ENCODE data around the gene SPO11. TPM values are rescaled to one million over a fixed set of nuclear protein-coding genes. Genes with fewer than 3 reads are reported as not detected.
A peak's percentile ranks its signal among the peaks of the same experiment; 100 is the strongest.

SPO11 gene
- total and polyA plus RNA-seq, 2 of the 8 experiments (the other 6 are each of a cell fraction or from before 2014, with no cell fraction given): not detected

DNA sequence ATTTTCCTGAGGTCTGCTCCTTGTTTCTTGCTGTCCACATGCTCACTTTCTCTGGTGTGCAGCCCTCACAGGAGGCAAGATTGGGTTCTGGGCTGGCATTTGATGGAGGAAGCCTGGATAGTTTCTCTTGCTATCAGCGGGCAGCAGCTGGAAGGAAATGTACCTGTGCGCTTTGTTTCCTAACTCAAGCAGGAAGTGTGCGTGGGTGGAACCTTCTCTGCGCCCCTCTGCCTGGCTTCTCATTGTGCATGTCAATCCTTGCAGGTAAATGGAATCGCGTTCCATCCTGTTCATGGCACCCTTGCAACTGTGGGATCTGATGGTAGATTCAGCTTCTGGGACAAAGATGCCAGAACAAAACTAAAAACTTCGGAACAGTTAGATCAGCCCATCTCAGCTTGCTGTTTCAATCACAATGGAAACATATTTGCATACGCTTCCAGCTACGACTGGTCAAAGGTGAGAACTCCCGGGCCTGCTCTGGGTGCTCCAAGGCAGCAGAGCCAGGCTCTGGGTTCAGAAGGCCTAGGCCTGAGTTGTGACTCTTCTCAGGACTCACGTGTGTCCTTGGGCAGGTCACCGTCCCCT, 44.8 kb downstream of the SPO11 start:
- Histone ChIP-seq H2BK15ac (ENCODE audit: low read length) (no peak overlapping the region), H3K56ac (replicated peaks; ENCODE audit: insufficient read length, low read depth, low read length) (no peak overlapping the region), H2AFZ (ENCODE audit: low read length) (no peak overlapping the region), H3K79me1 (ENCODE audit: low read depth, low read length) (0 out of 2 replicates have a peak, but pooled peaks cover 3% of the 10 kb centered on the region), H2AK5ac (ENCODE audit: low read depth, low read length) (no peak overlapping the region), H3K79me2 (ENCODE audit: control insufficient read depth in 1 of 2, insufficient read depth in 2 of 2, low read length in 2 of 2) (no peaks in the 10 kb centered on the region), H3K4me3 (ENCODE audit: extremely low read depth in 1 of 4, insufficient read depth in 2 of 4, low read depth in 3 of 4, low read length in 4 of 4) (no peak overlapping the region), H3K23me2 (ENCODE audit: low read depth, low read length) (no peaks in the 10 kb centered on the region), H3K4ac (replicated peaks; ENCODE audit: insufficient read length, low read depth, low read length) (no peak overlapping the region), H2BK20ac (ENCODE audit: low read length) (no peak overlapping the region), H2BK12ac (ENCODE audit: low read depth, low read length) (no peak overlapping the region), H4K20me1 (replicated peaks in 1 of 2; ENCODE audit: control insufficient read depth in 1 of 2, insufficient read depth in 2 of 2, low read length in 2 of 2) (peaks cover 2% of the 10 kb centered on the region in 2 experiments), H3K4me2 (ENCODE audit: insufficient read depth in 1 of 2, low read depth in 2 of 2, low read length in 2 of 2) (no peak overlapping the region), H4K8ac (ENCODE audit: extremely low read depth, insufficient read depth, low read length) (no peak overlapping the region), H3K14ac (ENCODE audit: insufficient read length) (no peak overlapping the region), H2BK5ac (ENCODE audit: low read depth, low read length) (no peak overlapping the region), H3K36me3 (ENCODE audit: control insufficient read depth in 2 of 4, insufficient read depth in 4 of 4, low read length in 3 of 4) (peaks cover 24 to 72% (median 60%) of the 10 kb centered on the region in 4 experiments; a peak in 7 of 8 replicates), H3K23ac (ENCODE audit: insufficient read length) (no peak overlapping the region), H3K9ac (replicated peaks in 1 of 4; ENCODE audit: extremely low read depth in 1 of 4, low read depth in 3 of 4, low read length in 3 of 4) (no peak overlapping the region; a peak in 1 of 7 replicates), H3K4me1 (replicated peaks in 1 of 4; ENCODE audit: control insufficient read depth in 3 of 4, insufficient read depth in 4 of 4, low read length in 3 of 4) (peaks cover 0 to 10% (median 3%) of the 10 kb centered on the region in 4 experiments; a peak in 3 of 7 replicates), H2BK120ac (replicated peaks; ENCODE audit: low read depth, low read length) (no peak overlapping the region), H3K18ac (ENCODE audit: extremely low read depth, low read length) (no peak overlapping the region), H4K5ac (ENCODE audit: insufficient read length, low read depth, low read length) (no peak overlapping the region), H3K27ac (ENCODE audit: low read depth, low read length) (0 out of 2 replicates have a peak overlapping the region, but pooled peaks have one; percentile 4), H3K27me3 (replicated peaks in 1 of 4; ENCODE audit: control insufficient read depth in 3 of 4, extremely low read depth in 1 of 4, insufficient read depth in 3 of 4, low read length in 3 of 4) (no peaks in the 10 kb centered on the region; a peak in 1 of 7 replicates), H4K91ac (replicated peaks; ENCODE audit: insufficient read length, low read length) (no peak overlapping the region), H3K9me3 (ENCODE audit: insufficient read depth in 2 of 2, low read depth in 1 of 2, low read length in 1 of 2) (no peaks in the 10 kb centered on the region)
- TF ChIP-seq CHD1 (IDR thresholded peaks at IDR 0.05; ENCODE audit: low read depth, low read length) (no peak), RBBP5 (IDR thresholded peaks at IDR 0.05; ENCODE audit: borderline replicate concordance, low read depth, low read length) (no peak), EZH2 (IDR thresholded peaks at IDR 0.05; ENCODE audit: low read depth, low read length, severe bottlenecking) (no peak), SIRT6 (IDR thresholded peaks at IDR 0.05; ENCODE audit: low read length) (no peak), SP4 (IDR thresholded peaks at IDR 0.05; ENCODE audit: low read length) (no peak), EP300 (IDR thresholded peaks at IDR 0.05; ENCODE audit: borderline replicate concordance in 1 of 2, low read depth in 2 of 2, low read length in 2 of 2) (no peak), BRCA1 (IDR thresholded peaks at IDR 0.05; ENCODE audit: low read depth, low read length) (no peak), JUND (IDR thresholded peaks at IDR 0.05; ENCODE audit: low read length) (no peak)
- TF ChIP-seq, protein P1, sequence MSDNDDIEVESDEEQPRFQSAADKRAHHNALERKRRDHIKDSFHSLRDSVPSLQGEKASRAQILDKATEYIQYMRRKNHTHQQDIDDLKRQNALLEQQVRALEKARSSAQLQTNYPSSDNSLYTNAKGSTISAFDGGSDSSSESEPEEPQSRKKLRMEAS (IDR thresholded peaks at IDR 0.05): no peak
- TF ChIP-seq, protein P2, sequence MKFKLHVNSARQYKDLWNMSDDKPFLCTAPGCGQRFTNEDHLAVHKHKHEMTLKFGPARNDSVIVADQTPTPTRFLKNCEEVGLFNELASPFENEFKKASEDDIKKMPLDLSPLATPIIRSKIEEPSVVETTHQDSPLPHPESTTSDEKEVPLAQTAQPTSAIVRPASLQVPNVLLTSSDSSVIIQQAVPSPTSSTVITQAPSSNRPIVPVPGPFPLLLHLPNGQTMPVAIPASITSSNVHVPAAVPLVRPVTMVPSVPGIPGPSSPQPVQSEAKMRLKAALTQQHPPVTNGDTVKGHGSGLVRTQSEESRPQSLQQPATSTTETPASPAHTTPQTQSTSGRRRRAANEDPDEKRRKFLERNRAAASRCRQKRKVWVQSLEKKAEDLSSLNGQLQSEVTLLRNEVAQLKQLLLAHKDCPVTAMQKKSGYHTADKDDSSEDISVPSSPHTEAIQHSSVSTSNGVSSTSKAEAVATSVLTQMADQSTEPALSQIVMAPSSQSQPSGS (IDR thresholded peaks at IDR 0.05; ENCODE audit: low read length): no peak
- no peak for FAIRE-seq
- CTCF ChIA-PET (ENCODE audit: partially characterized antibody): interaction anchor here (1.2 to 1.6 kb wide), 2 partner anchors 10 to 12 kb away, joined by 4 to 7 read pairs; no protein-coding TSS in a partner anchor
- POLR2A ChIA-PET (ENCODE audit: partially characterized antibody): interaction anchor here (3.0 kb wide), 1 partner anchor 11 kb away, joined by 11 read pairs; no protein-coding TSS in a partner anchor
- no peak for DNase-seq (ENCODE audit: low read depth in 1 of 2, low spot score in 2 of 2)
- 90% methylated on average over 12 of the region's 12 CpGs; no CpG with 5 or more reads in 1 of the 2 experiments for whole genome bisulfite sequencing, 2 experiments (ENCODE audit: extremely low coverage in 1 of 2, insufficient coverage in 1 of 2, insufficient read length in 1 of 2, insufficient replicate concordance in 2 of 2, low coverage in 1 of 2, low lambda C conversion rate in 2 of 2, missing lambda C conversion rate in 1 of 2)

Measured in H1 (cell line).